ENCODE data around the gene GLO1. TPM values are rescaled to one million over a fixed set of nuclear protein-coding genes. Genes with fewer than 3 reads are reported as not detected.

Gene GLO1
- total RNA-seq, 1 experiment from 2014 or later: 188 TPM

- no peaks in the 10 kb centered on the region for H3K23me2 ChIP-seq (ENCODE audit: insufficient read length, low read depth, low read length, poor library complexity, severe bottlenecking)
- H4K8ac ChIP-seq (replicated peaks; ENCODE audit: insufficient read length, low read depth, low read length): no peak overlapping the region
- no peak overlapping the region for H4K91ac ChIP-seq (ENCODE audit: insufficient read length, low read depth, low read length)
- H3K27me3 Mint-ChIP-seq (ENCODE audit: low read depth): peaks cover 8% of the 10 kb centered on the region; the same call in 1 of the 2 replicates
- no peaks in the 10 kb centered on the region for H3K27me3 ChIP-seq (ENCODE audit: insufficient read depth, low read length)
- H4K20me1 ChIP-seq (ENCODE audit: control insufficient read depth, insufficient read depth, insufficient read length): no peaks in the 10 kb centered on the region
- no peak overlapping the region for H3K27ac Mint-ChIP-seq
- no peaks in the 10 kb centered on the region for H3K79me1 ChIP-seq (ENCODE audit: insufficient read depth, low read depth, low read length, poor library complexity, severe bottlenecking)
- no peak overlapping the region for H2BK5ac ChIP-seq (ENCODE audit: insufficient read length, low read length)
- H3K56ac ChIP-seq (ENCODE audit: insufficient read length, low read depth, low read length): no peak overlapping the region
- H3K4me1 Mint-ChIP-seq: 0 out of 4 replicates have a peak, but pooled peaks cover 0 to 3% of the 10 kb centered on the region in 2 experiments
- H2AFZ ChIP-seq (ENCODE audit: low read length): no peak overlapping the region
- H2BK20ac ChIP-seq (ENCODE audit: low read depth, low read length, poor library complexity, severe bottlenecking): no peak overlapping the region
- H3K18ac ChIP-seq (ENCODE audit: insufficient read length, low read depth, low read length): no peak overlapping the region
- no peak overlapping the region for H3T11ph ChIP-seq (ENCODE audit: low read length)
- H4K5ac ChIP-seq (ENCODE audit: insufficient read length, low read depth, low read length): no peak overlapping the region
- no peak overlapping the region for H3K4ac ChIP-seq (ENCODE audit: low read depth, low read length)
- no peaks in the 10 kb centered on the region for H3K4me1 ChIP-seq (ENCODE audit: insufficient read depth, low read length)
- no peak overlapping the region for H3K4me2 ChIP-seq (ENCODE audit: insufficient read depth, insufficient read length, low read length)
- WGBS (ENCODE audit: extremely low coverage, insufficient read length, low lambda C conversion rate): no CpG with 5 or more reads among the region's 3 CpGs
- no peak overlapping the region for H3K14ac ChIP-seq (ENCODE audit: insufficient read depth, low read length)
- H2BK12ac ChIP-seq (ENCODE audit: insufficient read length, low read depth, low read length): no peak overlapping the region
- no peak overlapping the region for H3K9ac ChIP-seq (ENCODE audit: extremely low read depth, insufficient read length, low read length)
- H2BK15ac ChIP-seq (ENCODE audit: low read depth, low read length): no peak overlapping the region
- no peak overlapping the region for H2AK5ac ChIP-seq (ENCODE audit: insufficient read length, low read length)
- H3K79me2 ChIP-seq (ENCODE audit: insufficient read depth, low read length): no peaks in the 10 kb centered on the region
- H3K36me3 Mint-ChIP-seq (ENCODE audit: insufficient read depth in 1 of 3, low read depth in 3 of 3): peaks cover 0 to 9% (median 1%) of the 10 kb centered on the region in 3 experiments; a peak in 3 of 7 replicates
- TF ChIP-seq CTCF (conservative IDR thresholded peaks at IDR 0.05): no peak
- H3K23ac ChIP-seq (ENCODE audit: insufficient read length, low read depth, low read length): no peak overlapping the region
- H3K4me3 Mint-ChIP-seq: no peak overlapping the region
- H3K9me3 ChIP-seq (ENCODE audit: control insufficient read depth, low read depth, low read length): no peaks in the 10 kb centered on the region
- H3K9me3 Mint-ChIP-seq: peaks cover 3 to 8% of the 10 kb centered on the region in 2 experiments; a peak in 4 of 5 replicates
- H2BK120ac ChIP-seq (ENCODE audit: low read depth, low read length, poor library complexity, severe bottlenecking): no peak overlapping the region
- DNase-seq: no peak
- no peak overlapping the region for H3K27ac ChIP-seq (ENCODE audit: insufficient read length, low read depth, low read length)
These were observed 34.0 kb upstream of the GLO1 start for GRCh38 chr6:38736951-38737350.
